OCI-LY1 (cell line): Measurements from ENCODE around the gene TSEN2.

ENCODE experiments used
- CTCF ChIP-seq: fragments of 200-600 bp; sonication (generic), shearing (Covaris generic); IDR thresholded peaks from 2 replicates; pipeline ENCODE4 v1.5.1; 2017; ENCODE audit warnings: mild to moderate bottlenecking, antibody characterized with exemption, low read length, moderate library complexity, mixed read lengths
- EZH2 ChIP-seq: fragments of 200-600 bp; sonication (generic), shearing (Covaris generic); IDR thresholded peaks from 2 replicates; pipeline ENCODE4 v1.8.0; 2017; ENCODE audit warnings: borderline replicate concordance, mixed run types, mild to moderate bottlenecking, antibody characterized with exemption, low read length, moderate library complexity, mixed read lengths

DNA sequence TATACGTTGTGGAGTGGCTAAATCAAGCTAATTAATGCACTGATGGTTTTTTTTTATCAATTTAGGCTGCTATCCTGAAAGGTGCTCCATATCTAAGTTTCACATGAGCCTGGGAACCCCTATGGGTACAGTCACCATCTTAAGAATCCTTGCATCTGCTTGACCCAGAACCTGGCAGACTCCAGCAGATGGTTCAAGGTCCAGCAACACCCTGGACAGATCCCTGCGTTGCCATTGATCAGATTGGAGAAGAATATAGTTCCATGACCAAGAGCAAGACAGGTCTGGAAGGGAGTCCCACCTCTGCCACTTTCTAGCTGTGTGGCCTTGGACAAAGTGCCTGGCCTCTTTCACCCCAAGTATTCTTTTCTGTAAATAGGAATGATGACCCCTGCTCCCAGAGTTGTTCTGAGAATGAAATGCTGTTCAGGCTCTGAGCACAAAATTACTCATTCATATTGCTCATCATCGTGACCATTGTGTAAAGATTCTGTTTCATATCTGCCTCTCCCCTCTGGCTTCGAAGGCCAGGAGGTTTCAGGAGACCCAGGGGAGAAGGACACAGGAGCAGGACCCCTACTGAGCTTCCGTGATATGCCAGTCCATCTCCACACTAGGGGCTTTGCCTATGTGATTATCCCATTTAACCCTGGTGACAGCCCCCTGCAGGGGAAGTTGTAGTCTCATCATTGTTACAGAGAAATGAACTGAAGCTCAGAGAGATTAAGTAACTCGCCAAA, 30.0 kb upstream of the TSEN2 start:
- TF ChIP-seq CTCF (no peak), EZH2 (no peak)
